ENCODE data around the gene TSPAN10. TPM values are rescaled to one million over a fixed set of nuclear protein-coding genes. Genes with fewer than 3 reads are reported as not detected.

The TSPAN10 gene
- total and polyA plus RNA-seq, 2 of the 13 experiments (the other 11 are each of a cell fraction or from before 2014, with no cell fraction given) = 0.54 to 0.75 TPM

DNA sequence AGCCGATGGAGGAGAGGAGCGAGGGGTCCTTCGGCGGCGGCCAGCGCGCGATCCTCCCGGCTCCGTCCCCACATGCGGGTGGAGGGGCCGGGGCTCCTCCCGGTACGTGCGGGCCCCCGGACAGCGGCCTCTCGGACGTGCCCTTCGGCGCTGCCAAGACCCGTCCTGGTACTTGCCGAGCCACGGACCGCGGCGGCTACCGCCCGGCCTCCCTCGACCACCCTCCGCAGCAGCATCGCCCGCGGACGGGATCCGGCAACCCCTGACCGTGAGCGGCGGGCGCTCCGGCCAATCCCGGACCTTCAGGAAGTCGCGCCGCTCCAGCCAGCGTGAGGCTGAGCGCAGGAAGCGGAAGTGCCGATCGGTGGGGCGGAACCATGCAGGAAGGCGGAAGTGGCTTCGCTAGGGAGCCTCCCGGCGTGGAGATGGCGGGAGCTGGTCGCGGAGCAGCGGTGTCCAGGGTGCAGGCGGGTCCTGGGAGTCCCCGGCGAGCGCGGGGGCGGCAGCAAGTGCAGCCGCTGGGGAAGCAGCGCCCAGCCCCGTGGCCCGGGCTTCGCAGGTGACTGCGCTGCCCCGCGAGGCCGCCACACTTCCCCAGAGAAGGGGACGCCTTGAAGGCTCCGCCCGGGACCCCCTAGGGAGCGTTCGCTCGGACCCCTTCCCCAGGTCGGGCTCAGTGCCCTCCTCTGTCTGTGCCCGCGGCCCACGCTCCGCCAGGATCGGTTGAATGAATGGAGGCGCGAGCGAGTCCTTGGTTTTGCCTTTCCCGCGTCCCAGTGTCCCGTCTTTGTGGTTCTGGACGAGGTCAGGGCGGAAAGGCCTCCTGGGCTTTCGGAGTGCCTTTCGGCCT lies 29.6 kb downstream of the TSPAN10 start, which contains the start of the genes CCDC137 and OXLD1 (continued):
- TF ChIP-seq, protein P1, sequence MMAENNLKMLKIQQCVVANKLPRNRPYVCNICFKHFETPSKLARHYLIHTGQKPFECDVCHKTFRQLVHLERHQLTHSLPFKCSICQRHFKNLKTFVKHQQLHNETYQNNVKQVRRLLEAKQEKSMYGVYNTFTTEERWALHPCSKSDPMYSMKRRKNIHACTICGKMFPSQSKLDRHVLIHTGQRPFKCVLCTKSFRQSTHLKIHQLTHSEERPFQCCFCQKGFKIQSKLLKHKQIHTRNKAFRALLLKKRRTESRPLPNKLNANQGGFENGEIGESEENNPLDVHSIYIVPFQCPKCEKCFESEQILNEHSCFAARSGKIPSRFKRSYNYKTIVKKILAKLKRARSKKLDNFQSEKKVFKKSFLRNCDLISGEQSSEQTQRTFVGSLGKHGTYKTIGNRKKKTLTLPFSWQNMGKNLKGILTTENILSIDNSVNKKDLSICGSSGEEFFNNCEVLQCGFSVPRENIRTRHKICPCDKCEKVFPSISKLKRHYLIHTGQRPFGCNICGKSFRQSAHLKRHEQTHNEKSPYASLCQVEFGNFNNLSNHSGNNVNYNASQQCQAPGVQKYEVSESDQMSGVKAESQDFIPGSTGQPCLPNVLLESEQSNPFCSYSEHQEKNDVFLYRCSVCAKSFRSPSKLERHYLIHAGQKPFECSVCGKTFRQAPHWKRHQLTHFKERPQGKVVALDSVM (CRISPR knock-in tag; IDR thresholded peaks at IDR 0.05) = peak; percentile 76
- TF ChIP-seq ZNF607 (CRISPR knock-in tag; IDR thresholded peaks at IDR 0.05; ENCODE audit: borderline replicate concordance) = peak; percentile 70
- no peak; the same call in 1 of the 2 replicates for TF ChIP-seq ZNF605 (CRISPR knock-in tag; IDR thresholded peaks at IDR 0.05)
- TF ChIP-seq ZNF598 (CRISPR knock-in tag; IDR thresholded peaks at IDR 0.05; ENCODE audit: borderline replicate concordance) = peak; percentile 95
- no peak for TF ChIP-seq SUZ12 (IDR thresholded peaks at IDR 0.05; ENCODE audit: low read depth, low read length)
- TF ChIP-seq DMTF1 (CRISPR knock-in tag; IDR thresholded peaks at IDR 0.05) = no peak
- peak; percentile 76; the same call in 1 of the 2 replicates for TF ChIP-seq ZFP37 (CRISPR knock-in tag; IDR thresholded peaks at IDR 0.05; ENCODE audit: borderline replicate concordance)
- TF ChIP-seq ZFP36L1 (CRISPR knock-in tag; IDR thresholded peaks at IDR 0.05) = peak; percentile 86; the same call in 1 of the 2 replicates
- TF ChIP-seq, protein P2, sequence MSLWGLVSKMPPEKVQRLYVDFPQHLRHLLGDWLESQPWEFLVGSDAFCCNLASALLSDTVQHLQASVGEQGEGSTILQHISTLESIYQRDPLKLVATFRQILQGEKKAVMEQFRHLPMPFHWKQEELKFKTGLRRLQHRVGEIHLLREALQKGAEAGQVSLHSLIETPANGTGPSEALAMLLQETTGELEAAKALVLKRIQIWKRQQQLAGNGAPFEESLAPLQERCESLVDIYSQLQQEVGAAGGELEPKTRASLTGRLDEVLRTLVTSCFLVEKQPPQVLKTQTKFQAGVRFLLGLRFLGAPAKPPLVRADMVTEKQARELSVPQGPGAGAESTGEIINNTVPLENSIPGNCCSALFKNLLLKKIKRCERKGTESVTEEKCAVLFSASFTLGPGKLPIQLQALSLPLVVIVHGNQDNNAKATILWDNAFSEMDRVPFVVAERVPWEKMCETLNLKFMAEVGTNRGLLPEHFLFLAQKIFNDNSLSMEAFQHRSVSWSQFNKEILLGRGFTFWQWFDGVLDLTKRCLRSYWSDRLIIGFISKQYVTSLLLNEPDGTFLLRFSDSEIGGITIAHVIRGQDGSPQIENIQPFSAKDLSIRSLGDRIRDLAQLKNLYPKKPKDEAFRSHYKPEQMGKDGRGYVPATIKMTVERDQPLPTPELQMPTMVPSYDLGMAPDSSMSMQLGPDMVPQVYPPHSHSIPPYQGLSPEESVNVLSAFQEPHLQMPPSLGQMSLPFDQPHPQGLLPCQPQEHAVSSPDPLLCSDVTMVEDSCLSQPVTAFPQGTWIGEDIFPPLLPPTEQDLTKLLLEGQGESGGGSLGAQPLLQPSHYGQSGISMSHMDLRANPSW (CRISPR knock-in tag; IDR thresholded peaks at IDR 0.05; ENCODE audit: borderline replicate concordance) = peak; percentile 75; the same call in 1 of the 2 replicates
- TF ChIP-seq, protein P3, sequence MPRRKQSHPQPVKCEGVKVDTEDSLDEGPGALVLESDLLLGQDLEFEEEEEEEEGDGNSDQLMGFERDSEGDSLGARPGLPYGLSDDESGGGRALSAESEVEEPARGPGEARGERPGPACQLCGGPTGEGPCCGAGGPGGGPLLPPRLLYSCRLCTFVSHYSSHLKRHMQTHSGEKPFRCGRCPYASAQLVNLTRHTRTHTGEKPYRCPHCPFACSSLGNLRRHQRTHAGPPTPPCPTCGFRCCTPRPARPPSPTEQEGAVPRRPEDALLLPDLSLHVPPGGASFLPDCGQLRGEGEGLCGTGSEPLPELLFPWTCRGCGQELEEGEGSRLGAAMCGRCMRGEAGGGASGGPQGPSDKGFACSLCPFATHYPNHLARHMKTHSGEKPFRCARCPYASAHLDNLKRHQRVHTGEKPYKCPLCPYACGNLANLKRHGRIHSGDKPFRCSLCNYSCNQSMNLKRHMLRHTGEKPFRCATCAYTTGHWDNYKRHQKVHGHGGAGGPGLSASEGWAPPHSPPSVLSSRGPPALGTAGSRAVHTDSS (CRISPR knock-in tag; conservative IDR thresholded peaks at IDR 0.05) = 0 out of 2 replicates have a peak, but pooled peaks have one; percentile 86
- TF ChIP-seq WIZ (CRISPR knock-in tag; IDR thresholded peaks at IDR 0.05) = no peak
- TF ChIP-seq PTBP1 (IDR thresholded peaks at IDR 0.05; ENCODE audit: low read depth, low read length, poor library complexity, severe bottlenecking) = no peak
- peak; percentile 99 for TF ChIP-seq NFYC (CRISPR knock-in tag; IDR thresholded peaks at IDR 0.05)
- peak; percentile 71; the same call in 1 of the 2 replicates for TF ChIP-seq NR0B2 (CRISPR knock-in tag; IDR thresholded peaks at IDR 0.05)
- no peak for TF ChIP-seq ZNF781 (CRISPR knock-in tag; IDR thresholded peaks at IDR 0.05; ENCODE audit: borderline replicate concordance, not compliant biosample characterization)
- TF ChIP-seq IKZF5 (CRISPR knock-in tag; IDR thresholded peaks at IDR 0.05) = peak; percentile 76

Data from HepG2 (cell line).